GM21529 (cell line): ENCODE measurements around the gene DGKB.

Experiments used
- ATAC-seq: cut with Tn5 transposase; IDR thresholded peaks from one replicate; pipeline ENCODE4 v1.9.1; 2021; ENCODE audit not compliant: unreplicated experiment

DGKB gene

GRCh38 chr7:14902589-14903067, at the start of gene DGKB:
Gene DGKB, minus strand, starts transcription at chr7:14902751.
- ATAC-seq, result no peak

- no peak for ATAC-seq
These were observed 47.5 kb upstream of the DGKB start for GRCh38 chr7:14950013-14950412.

DNA sequence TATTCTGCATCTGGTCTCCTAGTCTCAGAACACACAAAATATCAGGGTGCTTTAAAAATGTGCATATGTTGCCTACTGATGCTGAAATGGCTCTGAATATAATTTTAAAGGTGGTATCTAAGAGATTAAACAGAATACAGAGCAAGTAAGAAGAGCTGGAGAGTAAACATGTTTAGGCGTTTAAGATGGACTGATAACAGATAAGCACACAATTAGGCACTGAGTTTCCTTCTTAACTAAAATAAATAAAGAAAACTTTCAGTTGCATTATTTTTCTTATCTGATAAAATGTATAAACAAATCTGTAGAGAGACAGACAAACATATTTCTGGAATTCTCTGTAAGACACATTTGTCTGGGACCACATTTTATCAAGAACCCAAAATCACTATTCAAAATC, 35.6 kb upstream of the DGKB start:
- no peak for ATAC-seq

DNA sequence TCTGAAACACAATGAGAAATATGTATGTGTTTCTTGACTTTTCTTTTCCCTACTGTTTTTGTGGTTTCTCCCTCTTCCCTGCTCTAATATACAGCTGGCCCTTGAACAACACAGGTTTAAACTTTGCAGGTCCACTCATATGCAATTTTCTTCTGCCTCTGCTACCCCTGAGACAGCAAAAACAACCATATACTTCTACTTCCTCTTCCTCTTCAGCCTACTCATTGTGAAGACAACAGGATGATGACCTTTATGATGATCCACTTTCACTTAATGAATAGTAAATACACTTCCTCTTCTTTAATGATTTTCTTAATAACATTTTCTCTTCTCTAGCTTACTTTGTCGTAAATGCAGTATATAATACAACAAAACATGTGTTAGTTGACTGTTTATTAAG, 35.0 kb upstream of the DGKB start:
- ATAC-seq, result no peak

GRCh38 chr7:14936554-14936953, 34.0 kb upstream of the DGKB start:
- no peak for ATAC-seq

DNA sequence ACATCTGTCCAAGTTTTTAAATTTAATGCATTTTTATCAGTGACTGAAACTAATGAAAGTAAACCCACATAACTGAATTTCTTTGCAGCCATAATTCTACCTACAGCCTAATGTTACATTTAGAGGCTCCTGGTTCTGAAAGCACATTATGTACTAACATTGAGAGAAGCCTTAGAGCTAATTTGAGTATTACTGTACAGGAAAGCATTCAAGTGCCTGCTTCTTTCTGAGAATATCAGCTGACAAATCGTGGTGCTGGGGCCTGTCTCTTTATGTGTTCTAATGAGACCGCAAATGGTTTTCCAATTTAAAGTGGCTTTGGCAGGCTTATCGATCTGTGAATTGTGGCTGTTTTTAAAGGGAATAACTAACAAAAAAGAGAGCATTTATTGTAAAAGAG, 32.3 kb upstream of the DGKB start:
- no peak for ATAC-seq

GRCh38 chr7:14931511-14932215, 29.1 kb upstream of the DGKB start:
- no peak for ATAC-seq

- ATAC-seq, result no peak
These were observed 21.8 kb upstream of the DGKB start for GRCh38 chr7:14924398-14924797.

DNA sequence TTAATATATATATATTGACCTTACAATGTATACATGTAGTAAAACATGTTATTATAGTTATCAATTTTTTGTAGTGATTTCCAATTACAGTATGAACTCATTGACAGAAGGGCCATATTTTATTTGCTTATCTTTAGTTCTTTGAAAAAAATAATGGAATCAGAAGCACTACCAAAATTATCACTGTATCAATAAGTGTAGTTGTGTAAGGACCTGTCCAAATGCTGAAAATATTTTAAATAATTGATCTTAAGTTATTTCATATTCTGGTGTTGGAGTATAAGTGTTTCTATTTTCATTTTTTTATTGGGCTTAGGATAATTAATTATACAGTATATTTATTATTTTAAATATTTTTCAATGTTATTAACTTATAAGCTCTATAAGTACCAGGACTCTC, 8.5 kb upstream of the DGKB start:
- no peak for ATAC-seq

DNA sequence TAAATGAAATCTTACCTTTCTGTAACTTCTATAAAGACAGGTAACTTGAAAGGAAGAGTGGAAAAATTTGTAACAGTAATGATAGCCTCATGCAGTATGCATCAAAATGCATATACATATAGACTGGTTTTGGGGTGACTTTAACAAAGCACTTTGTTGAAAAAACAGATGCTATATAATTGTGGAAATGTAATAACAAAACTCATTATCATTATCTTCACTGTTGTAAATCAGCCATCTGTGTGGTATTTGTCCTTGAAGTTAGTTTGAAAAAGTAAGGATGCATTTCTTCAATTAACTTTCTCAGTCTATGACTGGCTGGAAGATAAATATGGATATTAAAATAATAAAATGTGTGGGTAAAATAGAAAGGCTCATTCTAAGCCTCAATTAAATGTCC, 6.1 kb upstream of the DGKB start:
- no peak for ATAC-seq

- ATAC-seq, result no peak
These were observed 3.2 kb upstream of the DGKB start for GRCh38 chr7:14905764-14906163.

- no peak for ATAC-seq
These were observed 2.5 kb downstream of the DGKB start for GRCh38 chr7:14900051-14900450.

DNA sequence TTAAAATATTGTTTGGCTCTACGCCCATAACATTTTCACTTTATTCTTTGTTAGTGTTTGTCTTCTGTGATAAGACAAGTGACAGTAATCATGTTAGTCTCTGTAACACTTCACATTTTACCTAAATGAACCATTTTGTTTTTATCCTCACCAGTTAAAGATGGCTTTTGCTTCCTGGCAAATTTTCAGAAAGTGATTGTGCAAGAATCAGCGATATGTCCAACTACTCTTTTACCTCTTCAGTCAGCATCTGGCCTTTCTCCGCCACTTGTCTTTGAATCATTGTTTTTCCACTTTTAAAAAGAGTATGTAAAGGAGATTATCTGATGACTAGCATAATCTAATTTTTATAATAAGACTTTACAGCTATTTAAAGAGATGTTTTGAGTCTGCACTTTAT, 3.5 kb downstream of the DGKB start:
- no peak for ATAC-seq

DNA sequence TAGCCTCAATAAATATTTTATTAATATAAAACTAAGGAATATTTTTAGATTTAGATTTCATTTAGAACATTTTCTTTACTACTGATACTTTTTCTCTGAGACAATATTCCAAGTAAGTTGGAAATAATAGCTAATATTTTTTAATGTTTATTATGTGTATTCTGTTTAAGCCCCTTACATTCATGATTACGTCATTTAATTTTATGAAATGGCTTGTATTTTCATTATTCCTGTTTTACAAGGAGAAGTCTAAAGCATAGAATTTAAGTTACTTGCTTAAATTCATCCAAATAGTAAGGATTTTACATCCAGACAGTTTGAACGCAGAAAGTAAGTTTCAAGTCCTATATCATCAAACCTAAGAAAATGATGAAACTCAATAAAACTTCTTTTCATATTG, 6.1 kb downstream of the DGKB start:
- ATAC-seq, result no peak

GRCh38 chr7:14894826-14895225, 7.7 kb downstream of the DGKB start:
- no peak for ATAC-seq

DNA sequence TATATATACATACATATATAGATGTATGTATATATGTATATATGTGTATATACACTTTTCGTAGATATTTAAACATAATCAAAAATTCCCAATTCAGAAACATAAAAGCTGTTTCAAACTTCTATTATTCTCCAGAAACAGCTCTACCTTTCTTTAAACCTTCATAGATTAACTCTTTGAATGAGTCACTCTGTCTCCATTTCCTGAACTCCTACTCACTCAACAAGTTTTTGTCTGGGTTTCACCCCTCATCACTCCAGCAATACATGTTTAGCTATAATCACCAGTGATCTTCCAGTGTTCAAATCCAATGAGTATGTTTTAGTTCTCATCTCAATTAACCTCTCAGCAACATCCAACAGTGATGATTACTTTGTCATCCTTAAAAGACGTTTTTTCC, 9.6 kb downstream of the DGKB start:
- no peak for ATAC-seq

DNA sequence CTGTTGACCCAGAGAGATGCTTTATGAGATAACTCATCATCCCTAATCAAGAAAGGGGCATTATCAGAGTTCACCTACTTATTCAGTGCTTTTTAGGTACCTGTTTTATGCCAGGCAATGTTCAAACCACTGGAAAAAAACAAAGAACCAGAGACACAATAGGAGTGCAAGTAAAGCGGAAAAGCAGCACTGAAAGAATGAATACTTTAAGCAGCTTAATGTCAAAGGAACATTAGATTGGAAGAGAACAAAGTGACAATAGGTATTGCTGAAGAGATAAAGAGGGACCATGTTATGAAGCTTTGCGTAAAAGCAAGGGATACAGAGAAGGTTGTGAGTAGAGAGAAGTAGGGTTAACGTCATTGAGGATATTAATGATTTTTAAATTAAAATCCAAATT, 11.3 kb downstream of the DGKB start:
- ATAC-seq, result no peak

DNA sequence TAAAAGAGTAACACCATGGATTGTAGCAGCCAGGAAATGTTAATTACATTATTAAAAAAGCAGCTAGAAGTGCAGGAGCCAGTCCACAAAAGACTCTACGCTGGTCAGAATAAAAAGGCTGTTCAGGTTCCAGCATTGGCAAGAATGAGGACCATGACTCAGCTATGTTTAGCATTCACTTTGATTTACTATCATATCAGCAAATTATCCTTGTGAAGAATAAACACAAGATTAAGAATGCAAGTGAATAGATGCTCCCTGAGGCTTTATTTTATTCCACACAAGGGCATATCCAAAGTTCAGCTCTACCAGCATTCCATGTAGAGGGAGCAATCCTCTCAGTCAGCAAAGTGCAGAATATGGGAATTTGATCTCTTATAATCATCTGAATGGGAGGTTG, 13.6 kb downstream of the DGKB start:
- no peak for ATAC-seq

DNA sequence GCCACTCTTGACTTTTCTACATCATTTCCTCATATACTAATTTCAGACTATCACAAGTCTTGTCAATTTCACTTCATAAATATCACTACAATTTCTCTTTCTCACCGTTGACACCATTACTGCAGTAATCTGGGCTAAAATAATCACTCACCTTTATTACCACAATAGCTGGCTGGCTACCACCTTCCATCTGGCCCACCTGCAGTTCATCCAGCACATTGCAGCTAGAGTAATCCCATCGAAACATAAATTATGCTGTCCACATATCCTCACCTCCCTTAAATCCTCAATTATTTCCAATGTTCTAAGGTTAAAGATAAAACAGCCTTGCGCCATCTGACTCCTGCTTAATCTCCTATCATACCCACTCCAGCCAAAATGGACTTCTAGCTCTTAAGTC, 16.0 kb downstream of the DGKB start:
- no peak for ATAC-seq

GRCh38 chr7:14875941-14876587, 26.5 kb downstream of the DGKB start:
- ATAC-seq, result no peak

GRCh38 chr7:14871880-14872279, 30.7 kb downstream of the DGKB start:
- no peak for ATAC-seq

DNA sequence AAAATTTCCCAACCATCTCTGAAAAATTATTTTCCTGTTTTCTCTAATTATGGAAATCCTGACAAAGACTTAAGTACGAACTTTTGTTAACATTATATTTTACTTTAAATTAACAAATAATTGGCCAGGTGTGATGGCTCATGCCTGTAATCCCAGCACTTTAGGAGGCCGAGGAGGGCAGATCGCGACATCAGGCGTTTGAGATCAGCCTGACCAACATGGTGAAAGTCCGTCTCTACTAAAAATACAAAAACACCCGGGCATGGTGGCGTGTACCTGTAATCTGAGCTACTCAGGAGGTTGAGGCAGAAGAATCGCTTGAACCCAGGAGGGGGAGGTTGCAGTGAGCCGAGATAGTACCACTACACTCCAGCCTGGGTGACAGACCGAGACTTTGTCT, 32.2 kb downstream of the DGKB start:
- ATAC-seq, result no peak

DNA sequence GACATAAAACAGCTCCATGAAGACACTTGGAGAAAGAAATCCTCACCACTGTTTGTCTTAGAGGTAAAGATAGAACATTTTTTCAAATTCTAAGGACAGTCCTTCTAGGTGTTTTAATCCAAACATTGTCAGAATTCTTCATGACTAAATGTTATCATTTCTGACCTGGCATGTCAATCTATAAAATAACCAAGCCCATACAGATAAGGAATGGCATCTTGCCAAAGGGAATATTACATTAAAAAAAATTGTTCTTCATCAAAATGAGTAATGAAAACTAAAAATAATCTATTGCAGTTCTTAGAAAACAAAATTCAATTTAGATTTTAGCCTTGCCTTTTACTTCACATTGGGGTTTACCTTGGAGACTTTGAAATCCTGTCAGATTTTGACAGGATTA, 33.6 kb downstream of the DGKB start:
- ATAC-seq, result no peak
